K562 (cell line): ENCODE results near the gene ZNHIT3. TPM values are rescaled to one million over a fixed set of nuclear protein-coding genes. Genes with fewer than 3 reads are reported as not detected.

Source experiments
- BMI1 ChIP-seq: fragments of 150-350 bp; IDR thresholded peaks from 2 replicates; pipeline ENCODE4 v1.6.1; 2014; ENCODE audit warnings: low read length
- CEBPG ChIP-seq, 3 experiments: fragments of 200-800 bp in 1 of 3; sonication (Bioruptor generic) in 1 of 3; sonication (generic) in 1 of 3; formaldehyde crosslinking in 1 of 3; IDR thresholded peaks in 2 of 3; conservative IDR thresholded peaks in 1 of 3; 2 replicates each; pipeline versions ENCODE4 v1.6.1 to v1.8.0; 2016 to 2022; ENCODE audit warnings: missing compliant biosample characterization in 2 of 3, missing genetic modification characterization in 2 of 3, mild to moderate bottlenecking in 1 of 3, missing genetic modification reagents in 1 of 3
- ERF ChIP-seq: fragments of 450-650 bp; formaldehyde crosslinking; IDR thresholded peaks from 2 replicates; pipeline ENCODE4 v1.4.0; 2020; ENCODE audit warnings: mild to moderate bottlenecking, mixed read lengths
- GTF2F1 ChIP-seq: IDR thresholded peaks from 2 replicates; pipeline ENCODE4 v1.6.1; 2011; ENCODE audit warnings: low read depth, low read length, improper control_type of control experiment
- KLF13 ChIP-seq: fragments of 450-650 bp; IDR thresholded peaks from 2 replicates; pipeline ENCODE4 v1.6.1; 2016; ENCODE audit warnings: missing genetic modification characterization, low read depth, mild to moderate bottlenecking, missing compliant biosample characterization, moderate library complexity, borderline replicate concordance
- MTA2 ChIP-seq: fragments of 450-650 bp; IDR thresholded peaks from 2 replicates; pipeline ENCODE4 v1.6.1; 2016; ENCODE audit warnings: low read depth
- MXI1 ChIP-seq: IDR thresholded peaks from 2 replicates; pipeline ENCODE4 v1.6.1; 2011; ENCODE audit warnings: low read depth, mild to moderate bottlenecking, improper control_type of control experiment, low read length
- POLR2A ChIP-seq: fragments of 450-650 bp; conservative IDR thresholded peaks from 2 replicates; pipeline ENCODE4 v1.6.1; 2016
- PRPF4 ChIP-seq: fragments of 200-400 bp; formaldehyde crosslinking; IDR thresholded peaks from one replicate; pipeline ENCODE4 v1.6.1; 2017; ENCODE audit warnings: low read length, low read depth, mild to moderate bottlenecking; ENCODE audit not compliant: insufficient read depth, poor library complexity, severe bottlenecking
- RBFOX2 ChIP-seq: fragments of 200-400 bp; formaldehyde crosslinking; IDR thresholded peaks from 2 replicates; pipeline ENCODE4 v1.6.1; 2017; ENCODE audit warnings: low read depth, mild to moderate bottlenecking, low read length, moderate library complexity
- RBM17 ChIP-seq: fragments of 200-400 bp; formaldehyde crosslinking; IDR thresholded peaks from 2 replicates; pipeline ENCODE4 v1.6.1; 2017; ENCODE audit warnings: low read depth, mild to moderate bottlenecking, low read length, borderline replicate concordance
- RUNX1 ChIP-seq: sonication (generic); IDR thresholded peaks from 2 replicates; pipeline ENCODE4 v1.6.1; 2016; ENCODE audit warnings: antibody characterized with exemption, low read depth
- SAFB ChIP-seq: fragments of 200-400 bp; formaldehyde crosslinking; IDR thresholded peaks from 2 replicates; pipeline ENCODE4 v1.6.1; 2017; ENCODE audit warnings: low read depth, low read length, borderline replicate concordance
- SAP30 ChIP-seq: fragments of 200-600 bp; sonication (generic); IDR thresholded peaks from 2 replicates; pipeline ENCODE4 v1.6.1; 2012; ENCODE audit warnings: borderline replicate concordance, low read depth, mild to moderate bottlenecking, moderate library complexity, low read length, control low read depth, inconsistent platforms; ENCODE audit not compliant: insufficient read depth, poor library complexity, severe bottlenecking
- SMAD4 ChIP-seq: fragments of 250-450 bp; sonication (Bioruptor Pico); conservative IDR thresholded peaks from 2 replicates; pipeline ENCODE4 v1.8.0; 2021; ENCODE audit warnings: inconsistent platforms, mild to moderate bottlenecking, moderate library complexity
- SMARCE1 ChIP-seq: fragments of 450-650 bp; IDR thresholded peaks from 2 replicates; pipeline ENCODE4 v1.7.1; 2016; ENCODE audit warnings: mild to moderate bottlenecking
- SRSF7 ChIP-seq: fragments of 200-400 bp; formaldehyde crosslinking; optimal IDR thresholded peaks from 2 replicates; pipeline ENCODE3; 2017; ENCODE audit warnings: mild to moderate bottlenecking, low read depth, low read length
- SUPT5H ChIP-seq: fragments of 450-650 bp; IDR thresholded peaks from 2 replicates; pipeline ENCODE4 v1.6.1; 2016
- TCF3 ChIP-seq: sonication (generic); formaldehyde crosslinking; IDR thresholded peaks from 2 replicates; pipeline ENCODE4 v1.4.0; 2020; ENCODE audit warnings: mild to moderate bottlenecking, missing genetic modification reagents
- ZBTB7A ChIP-seq: IDR thresholded peaks from 2 replicates; pipeline ENCODE4 v1.6.1; 2011; ENCODE audit warnings: low read depth, mild to moderate bottlenecking, low read length, moderate library complexity, borderline replicate concordance; ENCODE audit not compliant: control insufficient read depth
- ZNF57 ChIP-seq: fragments of 450-650 bp; formaldehyde crosslinking; IDR thresholded peaks from 2 replicates; pipeline ENCODE4 v1.4.0; 2020; ENCODE audit warnings: mild to moderate bottlenecking, moderate library complexity
- polyA plus RNA-seq, 8 experiments: library from polyadenylated mRNA; depleted of rRNA in 4 of 8; stranded (reverse) in 5 of 8; unstranded in 3 of 8; fragments of >200 nt; fragmentation: Nextera tagmentation in 2 of 8; fragmentation: Illumina TruSeq in 1 of 8; extraction: Ambion mirVana in 2 of 8; extraction: Trizol in 1 of 8; gene quantifications; 2 replicates each; pipeline versions ENCODE4 v1.2.1 to v1.2.3, GENCODE V29; 2011 to 2014; ENCODE audit warnings: inconsistent platforms in 1 of 8, missing spikeins in 1 of 8
- total RNA-seq, 7 experiments: library from RNA; depleted of rRNA in 6 of 7; stranded (reverse); fragments of >200 nt in 6 of 7; fragmentation: Illumina TruSeq in 2 of 7; extraction: Trizol in 2 of 7; gene quantifications; 2 replicates each; pipeline versions ENCODE4 v1.2.1 to v1.2.3, GENCODE V29; 2011 to 2021; ENCODE audit warnings: low replicate concordance in 1 of 7
- TF ChIP-seq, protein P1 (sequence below): IDR thresholded peaks from 2 replicates; pipeline ENCODE4 v1.6.1; 2011; ENCODE audit not compliant: insufficient read length; ENCODE audit errors: extremely low read depth
- TF ChIP-seq, protein P2 (sequence below), 3 experiments: fragments of 200-800 bp in 1 of 3; fragments of 250-450 bp in 1 of 3; fragments of 450-650 bp in 1 of 3; sonication (Bioruptor Pico) in 1 of 3; sonication (Bioruptor generic) in 1 of 3; formaldehyde crosslinking in 1 of 3; IDR thresholded peaks; 2 replicates each; pipeline versions ENCODE4 v1.6.1 to v1.8.0; 2016 to 2022; ENCODE audit warnings: mild to moderate bottlenecking in 2 of 3, missing genetic modification characterization in 2 of 3, missing compliant biosample characterization in 1 of 3, moderate library complexity in 1 of 3
- TF ChIP-seq, protein P3 (sequence below): fragments of 200-800 bp; sonication (Bioruptor generic); IDR thresholded peaks from 2 replicates; pipeline ENCODE4 v1.6.1; 2017; ENCODE audit warnings: missing genetic modification characterization, missing compliant biosample characterization

ZNHIT3 gene
- total and polyA plus RNA-seq, 9 of the 15 experiments (the other 6 are each of a cell fraction or from before 2014, with no cell fraction given), result 45.0 to 300 (median 88.4) TPM

DNA sequence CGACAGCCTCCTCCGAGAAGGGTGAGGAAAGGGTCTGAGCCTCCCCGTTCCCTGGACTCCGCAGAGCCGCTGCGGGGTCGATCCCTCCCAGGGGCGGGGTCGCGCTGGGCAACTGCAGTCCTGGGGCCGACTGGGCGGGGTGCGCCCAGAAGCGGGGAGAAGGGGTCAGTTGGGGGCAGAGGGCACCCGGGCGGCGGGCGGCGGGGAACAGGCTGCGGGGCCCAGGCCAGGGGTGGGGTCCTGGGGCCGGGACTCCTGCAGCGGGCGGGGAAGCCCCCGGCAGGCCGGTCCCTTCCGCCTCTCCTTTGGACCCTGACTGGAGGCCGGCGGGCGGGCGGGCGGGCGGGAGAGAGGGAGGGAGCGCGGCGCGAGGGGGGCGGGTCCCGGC, 58.6 kb downstream of the ZNHIT3 start (continued):
- no peak for TF ChIP-seq RBM17
- TF ChIP-seq MTA2, result no peak
- peak; percentile 82 for TF ChIP-seq RBFOX2
- no peak for TF ChIP-seq CEBPG (CRISPR knock-in tag; IDR thresholded peaks at IDR 0.05)
- TF ChIP-seq CEBPG (tag; conservative IDR thresholded peaks at IDR 0.05 in 1 of 2, IDR thresholded peaks at IDR 0.05 in 1 of 2), result no peak
- TF ChIP-seq SRSF7, result no peak
- TF ChIP-seq SAP30, result no peak
- TF ChIP-seq SUPT5H, result 0 out of 2 replicates have a peak, but pooled peaks have one; percentile 13
- TF ChIP-seq ERF (CRISPR knock-in tag), result 0 out of 2 replicates have a peak, but pooled peaks have one; percentile 16
- TF ChIP-seq SMAD4, result no peak
- TF ChIP-seq PRPF4, result no peak
- TF ChIP-seq BMI1, result no peak
- TF ChIP-seq, protein P1, sequence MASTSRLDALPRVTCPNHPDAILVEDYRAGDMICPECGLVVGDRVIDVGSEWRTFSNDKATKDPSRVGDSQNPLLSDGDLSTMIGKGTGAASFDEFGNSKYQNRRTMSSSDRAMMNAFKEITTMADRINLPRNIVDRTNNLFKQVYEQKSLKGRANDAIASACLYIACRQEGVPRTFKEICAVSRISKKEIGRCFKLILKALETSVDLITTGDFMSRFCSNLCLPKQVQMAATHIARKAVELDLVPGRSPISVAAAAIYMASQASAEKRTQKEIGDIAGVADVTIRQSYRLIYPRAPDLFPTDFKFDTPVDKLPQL, result no peak
- TF ChIP-seq ZNF57 (CRISPR knock-in tag), result no peak
- no peak for TF ChIP-seq RUNX1
- no peak for TF ChIP-seq GTF2F1
- no peak for TF ChIP-seq SMARCE1
- no peak for TF ChIP-seq TCF3 (CRISPR knock-in tag)
- peak; percentile 45; the same call in 1 of the 2 replicates for TF ChIP-seq ZBTB7A
- no peak for TF ChIP-seq SAFB
- TF ChIP-seq, protein P2, sequence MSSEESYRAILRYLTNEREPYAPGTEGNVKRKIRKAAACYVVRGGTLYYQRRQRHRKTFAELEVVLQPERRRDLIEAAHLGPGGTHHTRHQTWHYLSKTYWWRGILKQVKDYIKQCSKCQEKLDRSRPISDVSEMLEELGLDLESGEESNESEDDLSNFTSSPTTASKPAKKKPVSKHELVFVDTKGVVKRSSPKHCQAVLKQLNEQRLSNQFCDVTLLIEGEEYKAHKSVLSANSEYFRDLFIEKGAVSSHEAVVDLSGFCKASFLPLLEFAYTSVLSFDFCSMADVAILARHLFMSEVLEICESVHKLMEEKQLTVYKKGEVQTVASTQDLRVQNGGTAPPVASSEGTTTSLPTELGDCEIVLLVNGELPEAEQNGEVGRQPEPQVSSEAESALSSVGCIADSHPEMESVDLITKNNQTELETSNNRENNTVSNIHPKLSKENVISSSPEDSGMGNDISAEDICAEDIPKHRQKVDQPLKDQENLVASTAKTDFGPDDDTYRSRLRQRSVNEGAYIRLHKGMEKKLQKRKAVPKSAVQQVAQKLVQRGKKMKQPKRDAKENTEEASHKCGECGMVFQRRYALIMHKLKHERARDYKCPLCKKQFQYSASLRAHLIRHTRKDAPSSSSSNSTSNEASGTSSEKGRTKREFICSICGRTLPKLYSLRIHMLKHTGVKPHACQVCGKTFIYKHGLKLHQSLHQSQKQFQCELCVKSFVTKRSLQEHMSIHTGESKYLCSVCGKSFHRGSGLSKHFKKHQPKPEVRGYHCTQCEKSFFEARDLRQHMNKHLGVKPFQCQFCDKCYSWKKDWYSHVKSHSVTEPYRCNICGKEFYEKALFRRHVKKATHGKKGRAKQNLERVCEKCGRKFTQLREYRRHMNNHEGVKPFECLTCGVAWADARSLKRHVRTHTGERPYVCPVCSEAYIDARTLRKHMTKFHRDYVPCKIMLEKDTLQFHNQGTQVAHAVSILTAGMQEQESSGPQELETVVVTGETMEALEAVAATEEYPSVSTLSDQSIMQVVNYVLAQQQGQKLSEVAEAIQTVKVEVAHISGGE (CRISPR knock-in tag; IDR thresholded peaks at IDR 0.05), result peak in 1 of 3 experiments; percentile 66; a peak in 1 of 6 replicates
- no peak for TF ChIP-seq MXI1
- TF ChIP-seq, protein P3, sequence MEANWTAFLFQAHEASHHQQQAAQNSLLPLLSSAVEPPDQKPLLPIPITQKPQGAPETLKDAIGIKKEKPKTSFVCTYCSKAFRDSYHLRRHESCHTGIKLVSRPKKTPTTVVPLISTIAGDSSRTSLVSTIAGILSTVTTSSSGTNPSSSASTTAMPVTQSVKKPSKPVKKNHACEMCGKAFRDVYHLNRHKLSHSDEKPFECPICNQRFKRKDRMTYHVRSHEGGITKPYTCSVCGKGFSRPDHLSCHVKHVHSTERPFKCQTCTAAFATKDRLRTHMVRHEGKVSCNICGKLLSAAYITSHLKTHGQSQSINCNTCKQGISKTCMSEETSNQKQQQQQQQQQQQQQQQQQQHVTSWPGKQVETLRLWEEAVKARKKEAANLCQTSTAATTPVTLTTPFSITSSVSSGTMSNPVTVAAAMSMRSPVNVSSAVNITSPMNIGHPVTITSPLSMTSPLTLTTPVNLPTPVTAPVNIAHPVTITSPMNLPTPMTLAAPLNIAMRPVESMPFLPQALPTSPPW (CRISPR knock-in tag), result peak; percentile 84
- 0 out of 2 replicates have a peak, but pooled peaks have one; percentile 47 for TF ChIP-seq KLF13
- 0 out of 2 replicates have a peak, but pooled peaks have one; percentile 89 for TF ChIP-seq POLR2A
